G401 (cell line): Measurements from ENCODE around the gene AURKAIP1. TPM values are rescaled to one million over a fixed set of nuclear protein-coding genes. Genes with fewer than 3 reads are reported as not detected.
"Not testable (repeated sequence)": the region's sequence is repeated elsewhere in the genome, so short reads cannot be mapped to it uniquely, and the experiment has no call there.

ENCODE experiments used
- DNase-seq: peaks from one replicate; pipeline ENCODE4 v3.0.0-alpha.2; 2015; ENCODE audit warnings: low spot score
- in situ Hi-C: cut with HindIII; loops from 2 replicates; pipeline ENCODE4 v1.10.0; 2016; ENCODE audit warnings: low sequenced_read_pairs, mixed read lengths
- total RNA-seq: library from RNA; depleted of rRNA; stranded (reverse); fragments of >200 nt; shearing (Covaris generic); gene quantifications from 2 replicates; pipeline ENCODE4 v1.2.3, GENCODE V29; 2014

Gene AURKAIP1
- total RNA-seq, 1 experiment from 2014 or later, result 210 TPM

- in situ Hi-C loops, result no loop called here
- DNase-seq, result no peak
Measured at GRCh38 chr1:1391225-1391624, 16.2 kb upstream of the AURKAIP1 start.

- in situ Hi-C loops, result no loop called here
- DNase-seq, result no peak
Measured at GRCh38 chr1:1390675-1391074, 15.7 kb upstream of the AURKAIP1 start.

- in situ Hi-C loops, result no loop called here
- no peak for DNase-seq
Measured at GRCh38 chr1:1388078-1388472, 13.1 kb upstream of the AURKAIP1 start.

GRCh38 chr1:1387098-1388077, 12.4 kb upstream of the AURKAIP1 start:
- in situ Hi-C loops, result no loop called here
- DNase-seq, result no peak

GRCh38 chr1:1385931-1386330, 10.9 kb upstream of the AURKAIP1 start:
- in situ Hi-C loops, result no loop called here
- DNase-seq, result no peak

- DNase-seq, in situ Hi-C loops: not testable (repeated sequence)
Measured at GRCh38 chr1:1385339-1385738, 10.3 kb upstream of the AURKAIP1 start.

GRCh38 chr1:1381294-1381693, 6.3 kb upstream of the AURKAIP1 start:
- in situ Hi-C loops, result no loop called here

GRCh38 chr1:1380860-1381259, 5.9 kb upstream of the AURKAIP1 start:
- in situ Hi-C loops, result no loop called here
- no peak for DNase-seq

More at GRCh38 chr1:1381294-1381693, 6.3 kb upstream of the AURKAIP1 start:
- no peak for DNase-seq

- in situ Hi-C loops, result loop anchor here (10.0 kb wide), 2 partner anchors 57 to 187 kb away; partner anchors contain the start of gene VWA1
Measured at GRCh38 chr1:1377540-1378205, 2.7 kb upstream of the AURKAIP1 start.

GRCh38 chr1:1376551-1377226, 1.7 kb upstream of the AURKAIP1 start:
- DNase-seq, result no peak
- in situ Hi-C loops, result loop anchor here (10.0 kb wide), 2 partner anchors 58 to 188 kb away; partner anchors contain the start of gene VWA1

More at GRCh38 chr1:1377540-1378205, 2.7 kb upstream of the AURKAIP1 start:
- DNase-seq, result no peak

- in situ Hi-C loops, result loop anchor here (10.0 kb wide), 2 partner anchors 60 to 190 kb away; partner anchors contain the start of gene VWA1
- no peak for DNase-seq
Measured at GRCh38 chr1:1374589-1374928, 448 bp downstream of the AURKAIP1 start.

- DNase-seq, result no peak
- in situ Hi-C loops, result loop anchor here (10.0 kb wide), 2 partner anchors 61 to 191 kb away; partner anchors contain the start of gene VWA1
Measured at GRCh38 chr1:1373815-1374588, 1.0 kb downstream of the AURKAIP1 start.

GRCh38 chr1:1373051-1373814, 1.8 kb downstream of the AURKAIP1 start:
- in situ Hi-C loops, result loop anchor here (10.0 kb wide), 2 partner anchors 62 to 192 kb away; partner anchors contain the start of gene VWA1
- DNase-seq, result no peak

- in situ Hi-C loops, result loop anchor here (10.0 kb wide), 2 partner anchors 63 to 193 kb away; partner anchors contain the start of gene VWA1
- DNase-seq, result peak; percentile 36
Measured at GRCh38 chr1:1371746-1372711, 3.0 kb downstream of the AURKAIP1 start.

GRCh38 chr1:1371364-1371745, 3.7 kb downstream of the AURKAIP1 start:
- in situ Hi-C loops, result loop anchor here (10.0 kb wide), 2 partner anchors 63 to 193 kb away; partner anchors contain the start of gene VWA1
- DNase-seq, result no peak

GRCh38 chr1:1370771-1371300, 4.2 kb downstream of the AURKAIP1 start:
- DNase-seq, result no peak
- in situ Hi-C loops, result loop anchor here (10.0 kb wide), 2 partner anchors 64 to 194 kb away; partner anchors contain the start of gene VWA1
